HepG2 (cell line): ENCODE results near the gene CUL9. TPM values are rescaled to one million over a fixed set of nuclear protein-coding genes. Genes with fewer than 3 reads are reported as not detected.

ENCODE experiments used
- ELF4 ChIP-seq: sonication (generic); formaldehyde crosslinking; IDR thresholded peaks from 2 replicates; pipeline ENCODE4 v1.5.0; 2020; ENCODE audit warnings: missing genetic modification reagents, mild to moderate bottlenecking, moderate library complexity, borderline replicate concordance
- FOXK2 ChIP-seq: fragments of 450-650 bp; IDR thresholded peaks from 2 replicates; pipeline ENCODE4 v1.6.1; 2016
- GABPA ChIP-seq, 2 experiments: IDR thresholded peaks; 2 replicates each; pipeline ENCODE4 v1.6.1; 2011 to 2016; ENCODE audit warnings: low read depth in 2 of 2, low read length in 1 of 2, missing biosample characterization in 1 of 2, missing genetic modification characterization in 1 of 2
- KDM2A ChIP-seq: sonication (generic); formaldehyde crosslinking; IDR thresholded peaks from 2 replicates; pipeline ENCODE4 v1.4.0; 2020; ENCODE audit warnings: low read depth, missing genetic modification reagents, borderline replicate concordance
- MEF2D ChIP-seq: sonication (generic); formaldehyde crosslinking; IDR thresholded peaks from 2 replicates; pipeline ENCODE4 v1.5.1; 2020; ENCODE audit warnings: mild to moderate bottlenecking, missing genetic modification reagents
- MIXL1 ChIP-seq: IDR thresholded peaks from 2 replicates; pipeline ENCODE4 v1.6.1; 2016
- NFKB2 ChIP-seq: sonication (generic); formaldehyde crosslinking; IDR thresholded peaks from 2 replicates; pipeline ENCODE4 v1.4.0; 2020; ENCODE audit warnings: missing genetic modification reagents, borderline replicate concordance
- PCBP1 ChIP-seq: fragments of 200-400 bp; formaldehyde crosslinking; IDR thresholded peaks from 2 replicates; pipeline ENCODE4 v1.6.1; 2017; ENCODE audit warnings: mild to moderate bottlenecking, low read depth, low read length, borderline replicate concordance
- RAD51 ChIP-seq: fragments of 450-650 bp; IDR thresholded peaks from 2 replicates; pipeline ENCODE4 v1.6.1; 2016; ENCODE audit warnings: borderline replicate concordance
- RNF2 ChIP-seq: fragments of 450-650 bp; conservative IDR thresholded peaks from 2 replicates; pipeline ENCODE4 v1.6.1; 2016; ENCODE audit warnings: low read depth
- ZBTB1 ChIP-seq: sonication (generic); formaldehyde crosslinking; IDR thresholded peaks from 2 replicates; pipeline ENCODE4 v1.4.0; 2020; ENCODE audit warnings: missing genetic modification reagents, borderline replicate concordance
- ZKSCAN1 ChIP-seq: fragments of 150-350 bp; IDR thresholded peaks from 2 replicates; pipeline ENCODE4 v1.6.1; 2014; ENCODE audit warnings: low read length
- ZNF460 ChIP-seq: sonication (generic); formaldehyde crosslinking; IDR thresholded peaks from 2 replicates; pipeline ENCODE4 v1.5.1; 2020; ENCODE audit warnings: missing genetic modification reagents, mild to moderate bottlenecking, borderline replicate concordance
- ZNF552 ChIP-seq: sonication (generic); formaldehyde crosslinking; IDR thresholded peaks from 2 replicates; pipeline ENCODE4 v1.9.0; 2022; ENCODE audit warnings: missing genetic modification reagents, mild to moderate bottlenecking, borderline replicate concordance
- ZNF605 ChIP-seq: sonication (generic); formaldehyde crosslinking; IDR thresholded peaks from 2 replicates; pipeline ENCODE4 v1.8.0; 2022; ENCODE audit warnings: mild to moderate bottlenecking, missing genetic modification reagents
- ZNF7 ChIP-seq: IDR thresholded peaks from 2 replicates; pipeline ENCODE4 v1.6.1; 2016; ENCODE audit warnings: missing biosample characterization, missing genetic modification reagents
- ZNF709 ChIP-seq: sonication (generic); formaldehyde crosslinking; IDR thresholded peaks from 2 replicates; pipeline ENCODE4 v1.5.0; 2020; ENCODE audit warnings: mild to moderate bottlenecking, missing genetic modification reagents
- ZSCAN12 ChIP-seq: sonication (generic); formaldehyde crosslinking; IDR thresholded peaks from 2 replicates; pipeline ENCODE4 v1.9.0; 2021; ENCODE audit warnings: mild to moderate bottlenecking, missing genetic modification reagents
- polyA plus RNA-seq, 8 experiments: library from polyadenylated mRNA; depleted of rRNA in 3 of 8; stranded (reverse) in 7 of 8; unstranded in 1 of 8; fragments of >200 nt; fragmentation: Illumina TruSeq in 4 of 8; extraction: Trizol in 4 of 8; gene quantifications; 2 replicates each; pipeline versions ENCODE4 v1.2.1 to v1.2.3, GENCODE V29; 2011 to 2016; ENCODE audit warnings: low read depth in 4 of 8, missing spikeins in 1 of 8, mixed read lengths in 1 of 8; ENCODE audit not compliant: insufficient read depth in 1 of 8
- total RNA-seq, 5 experiments: library from RNA; depleted of rRNA; stranded (reverse); fragments of >200 nt; fragmentation: Illumina TruSeq; extraction: Trizol; gene quantifications; 2 replicates each; pipeline ENCODE4 v1.2.3, GENCODE V29; 2016; ENCODE audit warnings: low read depth in 1 of 5
- TF ChIP-seq, protein P1 (sequence below): sonication (generic); formaldehyde crosslinking; IDR thresholded peaks from 2 replicates; pipeline ENCODE4 v1.8.0; 2022; ENCODE audit warnings: mild to moderate bottlenecking, missing genetic modification reagents; ENCODE audit not compliant: insufficient replicate concordance
- TF ChIP-seq, protein P2 (sequence below): sonication (generic); formaldehyde crosslinking; IDR thresholded peaks from 2 replicates; pipeline ENCODE4 v1.4.0; 2020; ENCODE audit warnings: mild to moderate bottlenecking, missing genetic modification reagents
- TF ChIP-seq, protein P3 (sequence below): sonication (generic); formaldehyde crosslinking; IDR thresholded peaks from 2 replicates; pipeline ENCODE4 v1.5.0; 2020; ENCODE audit warnings: mild to moderate bottlenecking, missing genetic modification reagents
- TF ChIP-seq, protein P4 (sequence below): sonication (generic); formaldehyde crosslinking; IDR thresholded peaks from 2 replicates; pipeline ENCODE4 v1.5.0; 2020; ENCODE audit warnings: mild to moderate bottlenecking, missing genetic modification reagents, borderline replicate concordance

Gene CUL9
- total and polyA plus RNA-seq, 2 of the 13 experiments (the other 11 are each of a cell fraction or from before 2014, with no cell fraction given) = 11.4 to 13.7 TPM

DNA sequence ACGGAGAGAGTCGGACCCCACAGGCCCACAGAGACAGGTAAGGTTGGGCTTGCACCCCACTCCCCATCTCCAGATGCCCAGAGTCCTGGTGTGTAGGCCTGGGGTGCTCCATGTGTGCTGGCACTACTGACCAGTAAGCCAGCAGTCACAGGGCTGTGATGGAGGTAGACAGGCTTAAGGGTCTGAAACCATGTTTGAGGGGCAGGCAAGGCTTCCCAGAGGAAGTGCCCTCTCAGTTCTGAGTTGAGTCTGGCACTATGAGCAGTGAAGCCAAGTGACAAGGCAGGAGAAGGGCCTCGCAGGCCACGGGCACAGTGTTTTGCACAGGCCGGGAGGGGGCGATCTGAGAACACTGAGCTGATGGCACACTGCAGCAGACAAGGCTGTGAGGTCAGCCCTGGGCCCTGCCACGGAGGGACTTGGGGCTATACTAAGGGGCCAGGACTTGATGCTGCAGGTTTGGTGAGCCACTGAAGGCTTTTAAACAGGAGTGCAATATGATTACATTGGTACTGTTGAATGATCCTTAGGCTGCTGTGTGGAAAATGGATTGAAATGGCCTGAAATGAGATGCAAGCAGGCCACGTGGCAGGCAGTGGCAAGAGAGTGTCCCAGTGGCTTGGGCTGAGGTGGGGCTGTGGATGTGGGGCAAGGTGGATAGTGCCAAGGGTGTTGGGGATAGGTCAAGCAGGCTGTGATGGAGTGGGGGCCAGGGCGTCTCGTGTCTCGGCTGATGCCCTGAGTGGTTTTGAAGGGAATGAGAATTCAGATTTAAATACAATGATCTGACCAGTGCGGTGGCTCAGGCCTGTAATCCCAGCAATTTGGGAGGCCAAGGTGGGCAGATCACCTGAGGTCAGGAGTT lies 81.5 kb downstream of the CUL9 start (continued):
- TF ChIP-seq ZNF552 = no peak
- no peak for TF ChIP-seq FOXK2
- TF ChIP-seq ZNF709 (CRISPR knock-in tag) = no peak
- peak; percentile 16; the same call in 1 of the 2 replicates for TF ChIP-seq NFKB2
- peak; percentile 86 for TF ChIP-seq KDM2A (CRISPR knock-in tag)
- TF ChIP-seq, protein P1, sequence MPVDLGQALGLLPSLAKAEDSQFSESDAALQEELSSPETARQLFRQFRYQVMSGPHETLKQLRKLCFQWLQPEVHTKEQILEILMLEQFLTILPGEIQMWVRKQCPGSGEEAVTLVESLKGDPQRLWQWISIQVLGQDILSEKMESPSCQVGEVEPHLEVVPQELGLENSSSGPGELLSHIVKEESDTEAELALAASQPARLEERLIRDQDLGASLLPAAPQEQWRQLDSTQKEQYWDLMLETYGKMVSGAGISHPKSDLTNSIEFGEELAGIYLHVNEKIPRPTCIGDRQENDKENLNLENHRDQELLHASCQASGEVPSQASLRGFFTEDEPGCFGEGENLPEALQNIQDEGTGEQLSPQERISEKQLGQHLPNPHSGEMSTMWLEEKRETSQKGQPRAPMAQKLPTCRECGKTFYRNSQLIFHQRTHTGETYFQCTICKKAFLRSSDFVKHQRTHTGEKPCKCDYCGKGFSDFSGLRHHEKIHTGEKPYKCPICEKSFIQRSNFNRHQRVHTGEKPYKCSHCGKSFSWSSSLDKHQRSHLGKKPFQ (CRISPR knock-in tag) = no peak
- peak; percentile 63; the same call in 1 of the 2 replicates for TF ChIP-seq MIXL1 (CRISPR knock-in tag)
- TF ChIP-seq ZKSCAN1 = no peak
- TF ChIP-seq, protein P2, sequence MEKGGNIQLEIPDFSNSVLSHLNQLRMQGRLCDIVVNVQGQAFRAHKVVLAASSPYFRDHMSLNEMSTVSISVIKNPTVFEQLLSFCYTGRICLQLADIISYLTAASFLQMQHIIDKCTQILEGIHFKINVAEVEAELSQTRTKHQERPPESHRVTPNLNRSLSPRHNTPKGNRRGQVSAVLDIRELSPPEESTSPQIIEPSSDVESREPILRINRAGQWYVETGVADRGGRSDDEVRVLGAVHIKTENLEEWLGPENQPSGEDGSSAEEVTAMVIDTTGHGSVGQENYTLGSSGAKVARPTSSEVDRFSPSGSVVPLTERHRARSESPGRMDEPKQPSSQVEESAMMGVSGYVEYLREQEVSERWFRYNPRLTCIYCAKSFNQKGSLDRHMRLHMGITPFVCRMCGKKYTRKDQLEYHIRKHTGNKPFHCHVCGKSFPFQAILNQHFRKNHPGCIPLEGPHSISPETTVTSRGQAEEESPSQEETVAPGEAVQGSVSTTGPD (CRISPR knock-in tag) = no peak
- TF ChIP-seq ZSCAN12 (CRISPR knock-in tag) = no peak
- no peak for TF ChIP-seq GABPA (IDR thresholded peaks at IDR 0.05; ENCODE audit: low read depth, low read length)
- TF ChIP-seq GABPA (CRISPR knock-in tag; IDR thresholded peaks at IDR 0.05; ENCODE audit: low read depth) = no peak
- TF ChIP-seq PCBP1 = no peak
- TF ChIP-seq ELF4 = no peak
- 0 out of 2 replicates have a peak, but pooled peaks have one; percentile 77 for TF ChIP-seq MEF2D (CRISPR knock-in tag)
- TF ChIP-seq ZNF7 (CRISPR knock-in tag) = no peak
- TF ChIP-seq RAD51 = no peak
- TF ChIP-seq ZNF605 (CRISPR knock-in tag) = peak; percentile 66
- TF ChIP-seq ZBTB1 (CRISPR knock-in tag) = no peak
- TF ChIP-seq ZNF460 = no peak
- no peak for TF ChIP-seq RNF2
- TF ChIP-seq, protein P3, sequence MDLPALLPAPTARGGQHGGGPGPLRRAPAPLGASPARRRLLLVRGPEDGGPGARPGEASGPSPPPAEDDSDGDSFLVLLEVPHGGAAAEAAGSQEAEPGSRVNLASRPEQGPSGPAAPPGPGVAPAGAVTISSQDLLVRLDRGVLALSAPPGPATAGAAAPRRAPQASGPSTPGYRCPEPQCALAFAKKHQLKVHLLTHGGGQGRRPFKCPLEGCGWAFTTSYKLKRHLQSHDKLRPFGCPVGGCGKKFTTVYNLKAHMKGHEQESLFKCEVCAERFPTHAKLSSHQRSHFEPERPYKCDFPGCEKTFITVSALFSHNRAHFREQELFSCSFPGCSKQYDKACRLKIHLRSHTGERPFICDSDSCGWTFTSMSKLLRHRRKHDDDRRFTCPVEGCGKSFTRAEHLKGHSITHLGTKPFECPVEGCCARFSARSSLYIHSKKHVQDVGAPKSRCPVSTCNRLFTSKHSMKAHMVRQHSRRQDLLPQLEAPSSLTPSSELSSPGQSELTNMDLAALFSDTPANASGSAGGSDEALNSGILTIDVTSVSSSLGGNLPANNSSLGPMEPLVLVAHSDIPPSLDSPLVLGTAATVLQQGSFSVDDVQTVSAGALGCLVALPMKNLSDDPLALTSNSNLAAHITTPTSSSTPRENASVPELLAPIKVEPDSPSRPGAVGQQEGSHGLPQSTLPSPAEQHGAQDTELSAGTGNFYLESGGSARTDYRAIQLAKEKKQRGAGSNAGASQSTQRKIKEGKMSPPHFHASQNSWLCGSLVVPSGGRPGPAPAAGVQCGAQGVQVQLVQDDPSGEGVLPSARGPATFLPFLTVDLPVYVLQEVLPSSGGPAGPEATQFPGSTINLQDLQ (CRISPR knock-in tag) = no peak
- TF ChIP-seq, protein P4, sequence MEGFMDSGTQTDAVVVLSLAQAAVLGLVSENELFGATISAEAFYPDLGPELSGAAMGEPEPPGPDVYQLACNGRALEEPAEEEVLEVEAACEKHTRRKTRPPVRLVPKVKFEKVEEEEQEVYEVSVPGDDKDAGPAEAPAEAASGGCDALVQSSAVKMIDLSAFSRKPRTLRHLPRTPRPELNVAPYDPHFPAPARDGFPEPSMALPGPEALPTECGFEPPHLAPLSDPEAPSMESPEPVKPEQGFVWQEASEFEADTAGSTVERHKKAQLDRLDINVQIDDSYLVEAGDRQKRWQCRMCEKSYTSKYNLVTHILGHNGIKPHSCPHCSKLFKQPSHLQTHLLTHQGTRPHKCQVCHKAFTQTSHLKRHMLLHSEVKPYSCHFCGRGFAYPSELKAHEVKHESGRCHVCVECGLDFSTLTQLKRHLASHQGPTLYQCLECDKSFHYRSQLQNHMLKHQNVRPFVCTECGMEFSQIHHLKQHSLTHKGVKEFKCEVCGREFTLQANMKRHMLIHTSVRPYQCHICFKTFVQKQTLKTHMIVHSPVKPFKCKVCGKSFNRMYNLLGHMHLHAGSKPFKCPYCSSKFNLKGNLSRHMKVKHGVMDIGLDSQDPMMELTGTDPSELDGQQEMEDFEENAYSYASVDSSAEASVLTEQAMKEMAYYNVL (CRISPR knock-in tag) = 0 out of 2 replicates have a peak, but pooled peaks have one; percentile 4
